ENCODE data around the gene UFM1.
"Not testable (repeated sequence)": the region's sequence is repeated elsewhere in the genome, so short reads cannot be mapped to it uniquely, and the experiment has no call there.

Gene UFM1

GRCh38 chr13:38349390-38350113 is at the start of gene UFM1:
TSS of gene UFM1 (plus strand) at chr13:38349851. CDS start at chr13:38349920, 69 bp downstream.
- peak; percentile 67 to 73 for DNase-seq (ENCODE audit: low read depth in 1 of 2, low spot score in 1 of 2)

- no peak for DNase-seq (ENCODE audit: low read depth in 1 of 2, low spot score in 1 of 2)
These were observed 48.4 kb upstream of the UFM1 start for GRCh38 chr13:38301236-38301635.

GRCh38 chr13:38303816-38304320 is 45.8 kb upstream of the UFM1 start:
- no peak for DNase-seq (ENCODE audit: low read depth in 1 of 2, low spot score in 1 of 2)

GRCh38 chr13:38308736-38309135 is 40.9 kb upstream of the UFM1 start:
- no peak for DNase-seq (ENCODE audit: low read depth in 1 of 2, low spot score in 1 of 2)

GRCh38 chr13:38309397-38309796 is 40.3 kb upstream of the UFM1 start:
- no peak for DNase-seq (ENCODE audit: low read depth in 1 of 2, low spot score in 1 of 2)

- DNase-seq (ENCODE audit: low read depth in 1 of 2, low spot score in 1 of 2), result not testable (repeated sequence)
These were observed 38.5 kb upstream of the UFM1 start for GRCh38 chr13:38311175-38311574.

- no peak for DNase-seq (ENCODE audit: low read depth in 1 of 2, low spot score in 1 of 2)
These were observed 33.5 kb upstream of the UFM1 start for GRCh38 chr13:38316129-38316528.

GRCh38 chr13:38321654-38322053 is 28.0 kb upstream of the UFM1 start:
- DNase-seq (ENCODE audit: low read depth in 1 of 2, low spot score in 1 of 2), result no peak

- no peak for DNase-seq (ENCODE audit: low read depth in 1 of 2, low spot score in 1 of 2)
These were observed 24.2 kb upstream of the UFM1 start for GRCh38 chr13:38325426-38325825.

GRCh38 chr13:38328699-38329098 is 21.0 kb upstream of the UFM1 start:
- no peak for DNase-seq (ENCODE audit: low read depth in 1 of 2, low spot score in 1 of 2)

GRCh38 chr13:38334845-38335244 is 14.8 kb upstream of the UFM1 start:
- DNase-seq (ENCODE audit: low read depth in 1 of 2, low spot score in 1 of 2), result no peak

GRCh38 chr13:38338089-38338488 is 11.6 kb upstream of the UFM1 start:
- no peak for DNase-seq (ENCODE audit: low read depth in 1 of 2, low spot score in 1 of 2)

- no peak for DNase-seq (ENCODE audit: low read depth in 1 of 2, low spot score in 1 of 2)
These were observed 9.0 kb upstream of the UFM1 start for GRCh38 chr13:38340624-38341023.

- no peak for DNase-seq (ENCODE audit: low read depth in 1 of 2, low spot score in 1 of 2)
These were observed 8.4 kb upstream of the UFM1 start for GRCh38 chr13:38341149-38341692.

GRCh38 chr13:38346764-38347163 is 2.9 kb upstream of the UFM1 start:
- DNase-seq (ENCODE audit: low read depth in 1 of 2, low spot score in 1 of 2), result no peak

- DNase-seq (ENCODE audit: low read depth in 1 of 2, low spot score in 1 of 2), result peak in 1 of 2 donors; percentile 1
These were observed 726 bp upstream of the UFM1 start for GRCh38 chr13:38348861-38349389.

GRCh38 chr13:38350114-38350617 is 515 bp downstream of the UFM1 start:
- DNase-seq (ENCODE audit: low read depth in 1 of 2, low spot score in 1 of 2), result peak; percentile 15 to 22

- DNase-seq (ENCODE audit: low read depth in 1 of 2, low spot score in 1 of 2), result no peak
These were observed 6.0 kb downstream of the UFM1 start for GRCh38 chr13:38355595-38356119.

- DNase-seq (ENCODE audit: low read depth in 1 of 2, low spot score in 1 of 2), result no peak
These were observed 9.0 kb downstream of the UFM1 start for GRCh38 chr13:38358684-38359083.

GRCh38 chr13:38361542-38362262 is 12.1 kb downstream of the UFM1 start:
- DNase-seq (ENCODE audit: low read depth in 1 of 2, low spot score in 1 of 2), result no peak

- no peak for DNase-seq (ENCODE audit: low read depth in 1 of 2, low spot score in 1 of 2)
These were observed 13.6 kb downstream of the UFM1 start for GRCh38 chr13:38363219-38363618.
